Adrenal gland (tissue), 5 donors: ENCODE results near the gene UBE3B.

ENCODE experiments used
- POLR2A ChIP-seq, 2 donors: fragments of 450-650 bp; IDR thresholded peaks; one replicate each; pipeline ENCODE4 v1.6.1; 2017; ENCODE audit warnings: antibody characterized with exemption in 2 of 2, mild to moderate bottlenecking in 2 of 2, moderate library complexity in 1 of 2
- TF ChIP-seq, protein P1 (sequence below), 6 experiments: fragments of 450-650 bp in 4 of 6; fragments of 200-600 bp in 2 of 6; sonication (generic) in 1 of 6; IDR thresholded peaks; 1 replicate in 5 of 6; 2 replicates in 1 of 6; pipeline versions ENCODE4 v1.5.1 to v1.8.0; 2016 to 2021; ENCODE audit warnings: antibody characterized with exemption in 6 of 6, mild to moderate bottlenecking in 2 of 6, moderate library complexity in 1 of 6
- donor health status: DM: no; HTN: no; CAD: no.

DNA sequence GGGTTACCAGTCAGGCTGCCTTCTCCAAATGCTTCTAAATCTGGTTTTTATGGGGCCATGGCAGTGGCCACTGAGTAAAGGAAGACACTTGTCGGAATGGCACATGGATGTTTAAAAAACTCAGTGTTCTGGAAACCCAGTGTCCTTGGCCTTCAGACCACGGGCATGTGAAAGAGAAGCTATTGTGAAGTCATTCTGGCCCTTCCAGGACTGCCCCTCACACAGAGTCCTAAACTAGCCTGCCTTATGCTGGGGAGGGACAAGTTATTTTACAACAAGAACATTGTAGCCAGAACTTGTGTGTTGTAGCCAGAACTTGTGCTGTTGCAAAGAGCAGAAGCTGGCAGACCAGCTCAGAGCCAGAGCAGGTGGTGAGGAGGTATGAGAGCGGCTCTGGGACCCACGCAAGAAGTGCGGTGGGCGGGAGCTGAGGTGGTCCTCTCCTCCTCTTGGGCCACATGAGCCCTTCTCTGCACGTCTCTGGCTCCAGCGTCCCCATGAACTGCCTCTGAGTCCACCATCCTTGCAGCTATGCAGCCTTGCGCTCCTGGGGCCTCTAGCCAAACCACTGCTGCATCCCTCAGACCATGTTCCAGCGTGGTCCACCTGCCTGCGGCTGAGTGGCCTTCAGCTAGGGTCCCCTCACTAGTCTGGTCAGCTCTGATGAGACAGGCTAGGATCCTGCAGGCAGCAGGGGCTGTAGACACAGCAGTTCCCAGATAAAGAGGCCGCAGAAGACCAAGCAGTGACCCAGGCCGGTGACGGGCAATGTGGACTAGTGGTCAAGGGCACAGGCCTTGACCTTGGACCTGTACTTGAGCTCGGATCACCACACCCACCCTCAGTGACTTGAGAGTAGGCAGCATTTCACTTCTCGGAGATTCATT is 63.3 kb downstream of the UBE3B start:
- TF ChIP-seq POLR2A (IDR thresholded peaks at IDR 0.05) = no peak
- TF ChIP-seq, protein P1, sequence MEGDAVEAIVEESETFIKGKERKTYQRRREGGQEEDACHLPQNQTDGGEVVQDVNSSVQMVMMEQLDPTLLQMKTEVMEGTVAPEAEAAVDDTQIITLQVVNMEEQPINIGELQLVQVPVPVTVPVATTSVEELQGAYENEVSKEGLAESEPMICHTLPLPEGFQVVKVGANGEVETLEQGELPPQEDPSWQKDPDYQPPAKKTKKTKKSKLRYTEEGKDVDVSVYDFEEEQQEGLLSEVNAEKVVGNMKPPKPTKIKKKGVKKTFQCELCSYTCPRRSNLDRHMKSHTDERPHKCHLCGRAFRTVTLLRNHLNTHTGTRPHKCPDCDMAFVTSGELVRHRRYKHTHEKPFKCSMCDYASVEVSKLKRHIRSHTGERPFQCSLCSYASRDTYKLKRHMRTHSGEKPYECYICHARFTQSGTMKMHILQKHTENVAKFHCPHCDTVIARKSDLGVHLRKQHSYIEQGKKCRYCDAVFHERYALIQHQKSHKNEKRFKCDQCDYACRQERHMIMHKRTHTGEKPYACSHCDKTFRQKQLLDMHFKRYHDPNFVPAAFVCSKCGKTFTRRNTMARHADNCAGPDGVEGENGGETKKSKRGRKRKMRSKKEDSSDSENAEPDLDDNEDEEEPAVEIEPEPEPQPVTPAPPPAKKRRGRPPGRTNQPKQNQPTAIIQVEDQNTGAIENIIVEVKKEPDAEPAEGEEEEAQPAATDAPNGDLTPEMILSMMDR (IDR thresholded peaks at IDR 0.05) = no peak
